Stimulated activated CD8-positive, alpha-beta memory T cell treated with anti-CD3 and anti-CD28 coated beads, Interleukin-15, amount 100 ng/mL, for 24 hours (primary cell): ENCODE data around the gene ZNF593.

Experiments used
- DNase-seq: peaks from one replicate; pipeline ENCODE4 v3.0.0-alpha.2; 2020; ENCODE audit warnings: low read depth

ZNF593 gene

GRCh38 chr1:26148887-26149286, 20.8 kb upstream of the ZNF593 start:
- DNase-seq = no peak

- DNase-seq = no peak
These were observed 15.7 kb upstream of the ZNF593 start for GRCh38 chr1:26153966-26154532.

GRCh38 chr1:26154750-26155149, 15.0 kb upstream of the ZNF593 start:
- DNase-seq = no peak

DNA sequence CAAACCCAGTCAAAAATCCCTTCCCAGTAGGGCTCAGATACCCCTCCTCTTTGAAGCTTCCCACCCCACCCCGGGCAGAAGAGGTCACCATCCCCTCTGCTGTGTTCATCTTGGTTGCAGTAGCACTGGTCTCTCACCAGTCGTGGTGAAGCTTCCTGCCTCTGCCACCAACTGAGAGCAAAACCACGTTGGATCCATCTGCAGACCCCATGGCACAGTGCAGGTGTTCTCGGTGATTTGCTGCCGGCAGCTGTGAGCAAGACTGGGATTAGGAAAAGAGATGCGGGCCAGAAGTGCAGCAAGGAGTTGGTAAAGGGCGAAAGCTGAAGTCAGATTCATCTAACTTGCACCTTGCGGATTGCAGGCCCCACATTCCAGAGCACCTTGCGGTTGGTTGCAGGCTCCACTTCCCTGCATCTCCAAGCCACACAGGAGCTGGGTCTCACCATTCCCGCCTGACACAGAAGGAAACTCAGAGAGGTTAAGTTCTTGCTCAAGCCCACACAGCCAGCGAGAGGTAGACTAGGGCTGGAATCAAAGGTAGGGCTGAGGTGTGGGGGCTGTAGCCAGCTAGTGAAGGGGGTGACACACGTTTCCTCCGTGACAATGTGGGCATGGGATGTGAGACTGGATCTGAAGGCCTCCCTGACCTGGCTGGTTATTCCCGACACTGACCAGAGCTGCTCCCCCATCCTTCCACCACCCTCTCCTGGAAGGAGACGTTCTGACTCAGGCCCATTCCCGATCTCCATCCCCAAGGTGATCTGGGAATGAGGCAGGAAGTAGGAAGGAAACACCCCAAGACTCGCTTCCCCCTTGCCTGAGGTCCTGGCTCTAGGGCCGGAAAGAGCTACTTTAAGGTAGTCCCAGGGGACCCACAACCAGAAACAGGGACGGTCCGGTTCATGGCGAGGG, 14.1 kb upstream of the ZNF593 start:
- DNase-seq = no peak

GRCh38 chr1:26156285-26157038, 13.2 kb upstream of the ZNF593 start:
- no peak for DNase-seq

- no peak for DNase-seq
These were observed 11.3 kb upstream of the ZNF593 start for GRCh38 chr1:26158271-26158907.

- DNase-seq = no peak
These were observed 10.6 kb upstream of the ZNF593 start, which contains the start of gene FAM110D for GRCh38 chr1:26158908-26159742. Gene FAM110D, plus strand, starts transcription at chr1:26159079. Its CDS starts 2,213 bp downstream, at chr1:26161292.

DNA sequence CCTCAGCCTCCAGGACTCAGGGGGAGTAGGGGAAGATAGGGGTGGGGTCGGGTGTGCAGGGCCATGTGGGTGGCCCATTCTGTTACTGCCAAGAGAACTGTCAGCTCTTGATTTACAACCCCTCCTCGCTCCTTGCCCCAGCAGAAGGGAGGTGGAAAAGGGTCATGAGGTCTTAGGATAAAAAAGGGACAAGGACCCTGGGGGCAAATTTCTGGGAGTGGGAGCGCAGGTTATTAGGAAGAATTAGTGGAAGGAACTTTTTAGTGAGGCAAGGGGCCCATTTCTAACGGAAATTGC, 10.0 kb upstream of the ZNF593 start:
- no peak for DNase-seq

GRCh38 chr1:26160527-26161414, 8.9 kb upstream of the ZNF593 start:
- no peak for DNase-seq

GRCh38 chr1:26161415-26162219, 8.1 kb upstream of the ZNF593 start:
- no peak for DNase-seq

DNA sequence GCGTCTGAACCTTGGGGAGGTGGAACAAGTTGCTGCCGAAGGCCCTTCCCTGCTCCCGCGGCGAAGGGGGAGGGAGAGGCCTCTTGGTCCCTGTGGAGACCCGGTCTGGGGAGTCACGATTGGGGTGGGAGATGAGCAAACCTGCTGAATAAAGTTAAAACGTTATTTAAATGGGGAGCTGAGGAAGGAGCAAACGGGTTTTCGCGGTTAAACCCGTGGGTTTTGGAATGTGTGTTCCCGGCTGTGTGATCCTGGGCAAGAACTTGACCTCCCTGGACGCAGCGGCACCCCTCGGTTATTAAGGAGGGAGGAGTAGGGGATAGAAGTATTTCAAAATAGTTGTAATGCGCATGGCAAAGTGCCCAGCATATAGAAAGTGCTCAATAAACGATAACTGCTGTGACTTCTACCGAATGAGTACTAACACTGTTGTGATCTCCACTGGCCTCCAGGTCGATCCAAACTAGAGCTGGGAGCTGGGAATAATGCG, 7.4 kb upstream of the ZNF593 start:
- DNase-seq = no peak

- DNase-seq = no peak
These were observed 6.0 kb upstream of the ZNF593 start for GRCh38 chr1:26163684-26164035.

- peak; percentile 22 for DNase-seq
These were observed 5.5 kb upstream of the ZNF593 start for GRCh38 chr1:26164036-26164860.

- DNase-seq = no peak
These were observed 4.6 kb upstream of the ZNF593 start for GRCh38 chr1:26164861-26165842.

DNA sequence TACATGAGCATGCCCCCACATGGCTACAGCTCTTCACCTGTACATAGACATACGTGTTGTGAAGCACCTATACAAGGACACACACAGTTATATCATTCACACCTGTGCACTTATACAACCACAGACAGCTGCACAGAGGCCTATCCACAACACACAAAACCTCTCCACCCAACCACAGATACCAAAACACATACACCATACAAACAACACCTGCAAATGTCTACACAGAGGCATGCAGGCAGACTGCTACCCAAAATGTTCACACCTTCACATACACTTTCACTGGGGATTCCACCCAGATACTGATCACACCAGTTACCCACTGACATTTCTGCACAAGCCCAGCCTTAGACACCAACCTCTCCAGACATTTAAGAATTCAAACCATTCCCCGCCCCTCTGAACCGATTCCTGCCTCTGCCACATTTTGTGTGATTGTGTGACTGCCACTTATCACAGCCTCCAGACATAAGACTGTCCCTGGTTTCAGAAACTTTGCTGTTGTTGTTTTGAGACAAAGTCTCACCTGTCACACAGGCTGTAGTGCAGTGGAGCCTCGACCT, 2.9 kb upstream of the ZNF593 start:
- no peak for DNase-seq

DNA sequence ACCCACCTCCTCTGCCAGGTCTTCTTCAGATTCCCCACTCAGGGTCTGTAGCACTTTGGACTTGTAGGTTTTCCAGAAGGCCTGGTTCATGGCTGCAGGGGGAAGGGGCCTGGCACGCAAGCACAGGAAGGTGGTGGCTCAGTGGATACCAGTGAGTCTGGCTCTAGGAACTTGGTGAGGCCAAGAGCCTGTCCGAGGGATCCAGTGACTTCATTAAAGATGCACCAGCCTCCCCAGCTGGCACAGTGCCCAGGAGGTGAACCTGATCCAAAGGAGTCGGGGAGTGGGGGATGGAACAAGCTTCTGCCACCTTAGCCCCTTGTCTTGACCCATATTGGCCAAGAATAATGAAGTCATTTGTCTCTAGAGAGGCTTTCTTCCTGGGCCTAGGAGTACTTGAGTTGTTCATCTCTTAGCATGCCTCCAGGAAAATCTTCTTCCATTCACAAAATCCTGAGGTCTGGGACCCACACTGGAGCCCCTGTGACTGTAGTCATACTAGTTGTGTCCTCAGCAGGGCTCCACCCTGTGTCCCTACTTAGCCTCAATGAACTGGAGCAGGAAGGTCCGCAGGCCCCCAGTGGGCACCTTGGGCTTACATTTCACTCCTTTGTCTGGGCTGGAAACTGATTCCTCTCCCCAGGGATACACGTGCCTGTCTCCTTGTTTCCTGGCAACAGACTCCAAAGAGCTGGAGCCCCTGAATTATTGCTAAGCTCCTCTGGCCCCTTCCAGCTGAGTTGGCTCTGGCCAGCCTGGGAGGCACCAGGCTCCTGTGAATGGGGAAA, 1.1 kb upstream of the ZNF593 start, which contains the start of gene C1orf232:
TSS of gene C1orf232 (minus strand) at position 554 of the 788 bp plus-strand sequence. CDS start at position 90, 464 bp downstream.
- no peak for DNase-seq
